GM23338 (cell line): ENCODE data around the gene TBC1D16. TPM values are rescaled to one million over a fixed set of nuclear protein-coding genes. Genes with fewer than 3 reads are reported as not detected.

Experiments
- ATAC-seq: fragments of 200-7000 bp; cut with Tn5 transposase; 3 replicates; pipeline ENCODE4 v1.9.1; 2020
- DNase-seq: peaks from one replicate; pipeline ENCODE4 v3.0.0-alpha.2; 2015; ENCODE audit warnings: low spot score
- H2AFZ ChIP-seq: fragments of 200-600 bp; sonication (generic); 2 replicates; pipeline ENCODE4 v1.8.0; 2016; ENCODE audit warnings: antibody characterized with exemption, mild to moderate bottlenecking, moderate library complexity
- H3F3A ChIP-seq: fragments of 200-600 bp; sonication (generic); replicated peaks from 2 replicates; pipeline ENCODE4 v1.8.0; 2017; ENCODE audit warnings: antibody characterized with exemption, mixed run types, low read depth
- H3K27ac ChIP-seq: fragments of 200-600 bp; sonication (generic); 2 replicates; pipeline ENCODE4 v1.6.1; 2016; ENCODE audit warnings: low read depth
- H3K27me3 ChIP-seq: fragments of 200-600 bp; sonication (generic); 2 replicates; pipeline ENCODE4 v1.8.0; 2016; ENCODE audit warnings: mild to moderate bottlenecking, mixed run types, moderate library complexity; ENCODE audit not compliant: insufficient read depth
- H3K36me3 ChIP-seq: fragments of 200-600 bp; sonication (generic); 2 replicates; pipeline ENCODE4 v1.8.0; 2016; ENCODE audit warnings: mild to moderate bottlenecking; ENCODE audit not compliant: insufficient read depth
- H3K4me1 ChIP-seq: fragments of 200-600 bp; sonication (generic); 2 replicates; pipeline ENCODE4 v1.8.0; 2016; ENCODE audit warnings: mild to moderate bottlenecking, moderate library complexity; ENCODE audit not compliant: insufficient read depth
- H3K4me2 ChIP-seq: fragments of 200-600 bp; sonication (generic); 2 replicates; pipeline ENCODE4 v1.7.1; 2017; ENCODE audit warnings: mixed run types
- H3K4me3 ChIP-seq: fragments of 200-600 bp; sonication (generic); 2 replicates; pipeline ENCODE4 v1.6.1; 2016; ENCODE audit warnings: mixed run types
- H3K79me2 ChIP-seq: fragments of 200-600 bp; sonication (generic); replicated peaks from 2 replicates; pipeline ENCODE4 v1.8.0; 2017; ENCODE audit warnings: mild to moderate bottlenecking; ENCODE audit not compliant: insufficient read depth
- H3K9me2 ChIP-seq: fragments of 200-600 bp; sonication (generic); 2 replicates; pipeline ENCODE4 v1.8.0; 2017; ENCODE audit not compliant: insufficient read depth
- H4K20me1 ChIP-seq: fragments of 200-600 bp; sonication (generic); replicated peaks from 2 replicates; pipeline ENCODE4 v1.8.0; 2017; ENCODE audit warnings: mild to moderate bottlenecking; ENCODE audit not compliant: insufficient read depth
- H3K27ac Mint-ChIP-seq: 2 replicates; pipeline ENCODE4 v1.8.0; 2020; ENCODE audit warnings: inconsistent platforms, mild to moderate bottlenecking, moderate library complexity, mixed read lengths
- H3K27me3 Mint-ChIP-seq: 3 replicates; pipeline ENCODE4 v1.8.0; 2022; ENCODE audit warnings: low read depth, mild to moderate bottlenecking, moderate library complexity, mixed read lengths, inconsistent platforms; ENCODE audit not compliant: insufficient read depth, poor library complexity
- H3K36me3 Mint-ChIP-seq: 3 replicates; pipeline ENCODE4 v1.8.0; 2021; ENCODE audit warnings: low read depth, mild to moderate bottlenecking, inconsistent platforms, moderate library complexity, mixed read lengths
- H3K4me1 Mint-ChIP-seq: 3 replicates; pipeline ENCODE4 v1.8.0; 2020; ENCODE audit warnings: mild to moderate bottlenecking, inconsistent platforms, mixed read lengths
- H3K4me3 Mint-ChIP-seq: 3 replicates; pipeline ENCODE4 v1.8.0; 2021; ENCODE audit warnings: moderate library complexity, mild to moderate bottlenecking, inconsistent platforms, mixed read lengths
- H3K9me3 Mint-ChIP-seq: 3 replicates; pipeline ENCODE4 v1.8.0; 2020; ENCODE audit warnings: moderate library complexity, mild to moderate bottlenecking, inconsistent platforms, mixed read lengths
- JUNB ChIP-seq: IDR thresholded peaks from one replicate; pipeline ENCODE4 v1.6.1; 2016; ENCODE audit warnings: antibody characterized with exemption; ENCODE audit not compliant: unreplicated experiment
- NANOG ChIP-seq: IDR thresholded peaks from 2 replicates; pipeline ENCODE4 v1.6.1; 2016; ENCODE audit warnings: antibody characterized with exemption, borderline replicate concordance
- REST ChIP-seq: IDR thresholded peaks from one replicate; pipeline ENCODE4 v1.6.1; 2018; ENCODE audit warnings: antibody characterized with exemption; ENCODE audit not compliant: unreplicated experiment
- STAT1 ChIP-seq: IDR thresholded peaks from one replicate; pipeline ENCODE4 v1.6.1; 2016; ENCODE audit warnings: antibody characterized with exemption; ENCODE audit not compliant: unreplicated experiment
- ZNF331 ChIP-seq: fragments of 250-450 bp; sonication (Bioruptor Pico); IDR thresholded peaks from 2 replicates; pipeline ENCODE4 v1.5.0; 2020; ENCODE audit warnings: low read depth, mild to moderate bottlenecking, moderate library complexity
- ZNF462 ChIP-seq: fragments of 250-450 bp; sonication (Bioruptor Pico); IDR thresholded peaks from 2 replicates; pipeline ENCODE4 v1.5.0; 2020; ENCODE audit warnings: mild to moderate bottlenecking, moderate library complexity
- polyA plus RNA-seq: library from polyadenylated mRNA; unstranded; fragments of >200 nt; fragmentation: Nextera tagmentation; extraction: Ambion mirVana; gene quantifications from 2 replicates; pipeline ENCODE4 v1.2.1, GENCODE V29; 2016
- total RNA-seq: library from RNA; depleted of rRNA; stranded (reverse); fragments of >200 nt; shearing (Covaris generic); gene quantifications from 2 replicates; pipeline ENCODE4 v1.2.3, GENCODE V29; 2014
- TF ChIP-seq, protein P1 (sequence below): IDR thresholded peaks from 2 replicates; pipeline ENCODE4 v1.6.1; 2016; ENCODE audit warnings: antibody characterized with exemption

TBC1D16 gene
- total and polyA plus RNA-seq, 2 experiments from 2014 or later: 16.7 to 104 TPM

GRCh38 chr17:79888009-79888540, 147.6 kb downstream of the TBC1D16 start (continued):
- TF ChIP-seq REST (no peak), NANOG (no peak), ZNF331 (no peak), STAT1 (no peak)
- TF ChIP-seq, protein P1, sequence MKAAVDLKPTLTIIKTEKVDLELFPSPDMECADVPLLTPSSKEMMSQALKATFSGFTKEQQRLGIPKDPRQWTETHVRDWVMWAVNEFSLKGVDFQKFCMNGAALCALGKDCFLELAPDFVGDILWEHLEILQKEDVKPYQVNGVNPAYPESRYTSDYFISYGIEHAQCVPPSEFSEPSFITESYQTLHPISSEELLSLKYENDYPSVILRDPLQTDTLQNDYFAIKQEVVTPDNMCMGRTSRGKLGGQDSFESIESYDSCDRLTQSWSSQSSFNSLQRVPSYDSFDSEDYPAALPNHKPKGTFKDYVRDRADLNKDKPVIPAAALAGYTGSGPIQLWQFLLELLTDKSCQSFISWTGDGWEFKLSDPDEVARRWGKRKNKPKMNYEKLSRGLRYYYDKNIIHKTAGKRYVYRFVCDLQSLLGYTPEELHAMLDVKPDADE: no peak

GRCh38 chr17:79887451-79887991, 148.2 kb downstream of the TBC1D16 start:
- H3K4me3 Mint-ChIP-seq: no peak overlapping the region
- Histone ChIP-seq H3F3A (no peaks in the 10 kb centered on the region), H4K20me1 (no peaks in the 10 kb centered on the region), H2AFZ (no peak overlapping the region), H3K4me2 (no peak overlapping the region), H3K79me2 (no peaks in the 10 kb centered on the region), H3K36me3 (no peaks in the 10 kb centered on the region), H3K4me3 (no peak overlapping the region), H3K27ac (no peak overlapping the region), H3K4me1 (no peaks in the 10 kb centered on the region), H3K27me3 (no peaks in the 10 kb centered on the region), H3K9me2 (no peaks in the 10 kb centered on the region)
- H3K36me3 Mint-ChIP-seq: no peaks in the 10 kb centered on the region; the same call in 2 of the 3 replicates
- ATAC-seq (no peak), DNase-seq (no peak)
- peaks cover 2% of the 10 kb centered on the region; the same call in 1 of the 3 replicates for H3K9me3 Mint-ChIP-seq
- peaks cover 13% of the 10 kb centered on the region for H3K27me3 Mint-ChIP-seq
- H3K4me1 Mint-ChIP-seq: peaks cover 4% of the 10 kb centered on the region; the same call in 1 of the 3 replicates
- H3K27ac Mint-ChIP-seq: no peak overlapping the region
- no peak for TF ChIP-seq REST
- no peak for TF ChIP-seq STAT1
- no peak for TF ChIP-seq JUNB
- TF ChIP-seq, protein P1: no peak
- TF ChIP-seq ZNF462 (CRISPR knock-in tag): no peak
